Left ventricle myocardium inferior (tissue), 1 donor: Measurements from ENCODE around the gene HOXA3. TPM values are rescaled to one million over a fixed set of nuclear protein-coding genes. Genes with fewer than 3 reads are reported as not detected.

Source experiments
- DNase-seq: peaks from one replicate; pipeline ENCODE4 v3.0.0-alpha.2; 2020
- H3K27ac ChIP-seq: fragments of 200-600 bp; replicated peaks from 2 replicates; pipeline ENCODE4 v1.8.0; 2021
- H3K27me3 ChIP-seq: fragments of 200-600 bp; 2 replicates; pipeline ENCODE4 v1.8.0; 2021; ENCODE audit warnings: low read depth
- H3K36me3 ChIP-seq: fragments of 200-600 bp; 2 replicates; pipeline ENCODE4 v1.8.0; 2021
- H3K4me1 ChIP-seq: fragments of 200-600 bp; 2 replicates; pipeline ENCODE4 v1.8.0; 2021
- H3K4me3 ChIP-seq: fragments of 200-600 bp; 2 replicates; pipeline ENCODE4 v1.8.0; 2021; ENCODE audit warnings: mild to moderate bottlenecking, moderate library complexity
- H3K9me3 ChIP-seq: fragments of 200-600 bp; replicated peaks from 2 replicates; pipeline ENCODE4 v1.8.0; 2021
- intact Hi-C: fragments of 100-400 bp; cut with micrococcal nuclease; formaldehyde crosslinking; loops from one replicate; pipeline ENCODE4 v1.11.0; 2022
- total RNA-seq: library from RNA; stranded (reverse); fragmentation: NEBNext Ultra II Directional; extraction: Animal tissue kit (Norgen Biotek cat#: 25700); gene quantifications from one replicate; pipeline ENCODE4 v1.2.1, GENCODE V29; 2021
- TF ChIP-seq, protein P1 (sequence below): fragments of 200-600 bp; IDR thresholded peaks from 2 replicates; pipeline ENCODE4 v1.8.0; 2021; ENCODE audit warnings: antibody characterized with exemption, mild to moderate bottlenecking, borderline replicate concordance
- donor health status: DM: no; HTN: yes; CAD: no; lungs with severe emphysema.

The HOXA3 gene
- total RNA-seq, 1 donor from 2014 or later: not detected

DNA sequence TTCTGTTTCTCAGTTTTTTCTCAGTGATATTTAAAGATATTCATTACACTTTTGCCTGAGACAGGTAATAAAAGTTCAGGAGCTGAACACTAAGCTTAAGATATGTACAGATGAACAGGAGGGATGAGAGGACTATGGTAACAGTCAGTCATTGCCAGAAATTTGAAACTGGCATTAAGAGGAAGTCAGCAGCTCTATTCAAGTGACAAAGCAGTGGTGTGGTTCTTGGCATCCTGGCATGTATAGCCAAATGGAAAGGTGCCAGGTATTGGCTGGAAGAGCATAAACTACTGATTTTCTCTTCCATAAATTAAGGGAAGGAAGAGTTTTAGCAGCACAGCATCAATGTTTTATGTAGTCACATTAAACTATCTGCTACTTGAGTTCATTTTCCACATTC, 79.3 kb downstream of the HOXA3 start:
- intact Hi-C loops: no loop called here
- no peaks in the 10 kb centered on the region for H3K4me1 ChIP-seq
- H3K4me3 ChIP-seq: no peak overlapping the region
- TF ChIP-seq, protein P1, sequence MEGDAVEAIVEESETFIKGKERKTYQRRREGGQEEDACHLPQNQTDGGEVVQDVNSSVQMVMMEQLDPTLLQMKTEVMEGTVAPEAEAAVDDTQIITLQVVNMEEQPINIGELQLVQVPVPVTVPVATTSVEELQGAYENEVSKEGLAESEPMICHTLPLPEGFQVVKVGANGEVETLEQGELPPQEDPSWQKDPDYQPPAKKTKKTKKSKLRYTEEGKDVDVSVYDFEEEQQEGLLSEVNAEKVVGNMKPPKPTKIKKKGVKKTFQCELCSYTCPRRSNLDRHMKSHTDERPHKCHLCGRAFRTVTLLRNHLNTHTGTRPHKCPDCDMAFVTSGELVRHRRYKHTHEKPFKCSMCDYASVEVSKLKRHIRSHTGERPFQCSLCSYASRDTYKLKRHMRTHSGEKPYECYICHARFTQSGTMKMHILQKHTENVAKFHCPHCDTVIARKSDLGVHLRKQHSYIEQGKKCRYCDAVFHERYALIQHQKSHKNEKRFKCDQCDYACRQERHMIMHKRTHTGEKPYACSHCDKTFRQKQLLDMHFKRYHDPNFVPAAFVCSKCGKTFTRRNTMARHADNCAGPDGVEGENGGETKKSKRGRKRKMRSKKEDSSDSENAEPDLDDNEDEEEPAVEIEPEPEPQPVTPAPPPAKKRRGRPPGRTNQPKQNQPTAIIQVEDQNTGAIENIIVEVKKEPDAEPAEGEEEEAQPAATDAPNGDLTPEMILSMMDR: no peak
- H3K9me3 ChIP-seq: peaks cover 12% of the 10 kb centered on the region
- no peak overlapping the region for H3K27ac ChIP-seq
- no peak for DNase-seq
- H3K36me3 ChIP-seq: no peaks in the 10 kb centered on the region
- H3K27me3 ChIP-seq: peaks cover 69% of the 10 kb centered on the region

GRCh38 chr7:27071622-27072390, 80.6 kb downstream of the HOXA3 start:
- no peak for DNase-seq
- H3K4me3 ChIP-seq: no peak overlapping the region
- intact Hi-C loops: no loop called here
- no peak overlapping the region for H3K27ac ChIP-seq
- peaks cover 71% of the 10 kb centered on the region for H3K27me3 ChIP-seq
- TF ChIP-seq, protein P1: no peak
- H3K4me1 ChIP-seq: no peaks in the 10 kb centered on the region
- H3K9me3 ChIP-seq: peaks cover 12% of the 10 kb centered on the region
- no peaks in the 10 kb centered on the region for H3K36me3 ChIP-seq

GRCh38 chr7:27068259-27068658, 84.1 kb downstream of the HOXA3 start:
- H3K4me1 ChIP-seq: no peaks in the 10 kb centered on the region
- no peak for DNase-seq
- H3K4me3 ChIP-seq: no peak overlapping the region
- H3K36me3 ChIP-seq: no peaks in the 10 kb centered on the region
- intact Hi-C loops: no loop called here
- no peaks in the 10 kb centered on the region for H3K9me3 ChIP-seq
- peaks cover 55% of the 10 kb centered on the region for H3K27me3 ChIP-seq
- H3K27ac ChIP-seq: no peak overlapping the region
- TF ChIP-seq, protein P1: no peak

DNA sequence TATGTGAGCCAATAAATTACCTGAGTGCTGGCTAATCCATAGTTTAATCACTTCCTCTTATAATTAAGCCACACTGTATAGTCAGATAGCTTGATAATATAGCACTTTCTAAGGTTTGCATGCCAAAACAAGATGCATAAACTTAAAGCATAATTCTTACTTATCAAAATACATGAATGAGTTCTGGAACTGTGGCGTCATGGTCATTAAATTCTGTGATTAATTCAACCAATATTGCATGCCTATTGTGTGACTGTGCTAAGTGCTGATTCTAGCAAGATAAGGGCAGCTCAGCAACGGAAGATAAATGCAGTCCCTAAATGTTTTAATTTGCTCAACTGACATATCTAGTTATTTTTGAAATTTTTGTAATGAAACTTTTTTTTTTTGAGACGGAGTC, 86.2 kb downstream of the HOXA3 start:
- Histone ChIP-seq H3K9me3 (no peaks in the 10 kb centered on the region), H3K4me1 (no peaks in the 10 kb centered on the region), H3K27ac (no peak overlapping the region), H3K4me3 (no peak overlapping the region), H3K36me3 (no peaks in the 10 kb centered on the region), H3K27me3 (peaks cover 64% of the 10 kb centered on the region)
- DNase-seq: no peak
- intact Hi-C loops: no loop called here
- TF ChIP-seq, protein P1: no peak

GRCh38 chr7:27065709-27066108, 86.7 kb downstream of the HOXA3 start:
- intact Hi-C loops: no loop called here
- H3K9me3 ChIP-seq: no peaks in the 10 kb centered on the region
- H3K4me1 ChIP-seq: no peaks in the 10 kb centered on the region
- DNase-seq: no peak
- no peak overlapping the region for H3K27ac ChIP-seq
- no peak overlapping the region for H3K4me3 ChIP-seq
- TF ChIP-seq, protein P1: no peak
- H3K36me3 ChIP-seq: no peaks in the 10 kb centered on the region
- peaks cover 64% of the 10 kb centered on the region for H3K27me3 ChIP-seq
